ENCODE measurements around the gene FARS2.

The FARS2 gene

DNA sequence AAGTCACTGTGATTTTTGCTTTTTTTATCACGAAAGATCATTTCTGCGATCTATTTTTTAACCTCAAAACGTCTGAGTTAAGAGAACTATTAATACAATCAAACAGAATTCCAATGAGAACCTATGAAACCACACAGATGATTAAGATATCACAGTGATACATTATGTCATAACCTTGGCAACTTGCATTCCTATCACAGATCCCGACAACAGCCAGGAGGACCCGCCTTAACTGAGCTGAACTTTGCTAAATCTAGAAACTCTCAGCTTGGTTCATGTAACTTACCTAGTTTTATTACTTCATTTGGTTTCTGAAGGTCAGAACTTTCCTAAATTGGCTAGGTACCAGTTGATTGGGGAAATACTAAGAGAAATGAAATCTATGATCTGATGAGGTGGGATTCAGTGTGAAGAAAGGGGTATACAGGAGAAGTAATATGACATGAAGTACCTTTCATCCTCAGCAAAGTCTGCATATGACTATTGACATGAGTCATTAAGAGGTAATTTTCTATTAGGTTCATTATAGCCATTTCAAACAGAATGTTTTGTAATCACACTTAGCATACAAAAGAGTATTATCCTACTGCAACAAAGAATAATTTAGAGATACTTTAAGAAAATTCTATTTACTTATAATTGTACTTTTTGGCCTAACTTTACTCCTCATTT lies 11.7 kb upstream of the FARS2 start:
- DNase-seq (ENCODE audit: low spot score) (no peak), FAIRE-seq (no peak)

DNA sequence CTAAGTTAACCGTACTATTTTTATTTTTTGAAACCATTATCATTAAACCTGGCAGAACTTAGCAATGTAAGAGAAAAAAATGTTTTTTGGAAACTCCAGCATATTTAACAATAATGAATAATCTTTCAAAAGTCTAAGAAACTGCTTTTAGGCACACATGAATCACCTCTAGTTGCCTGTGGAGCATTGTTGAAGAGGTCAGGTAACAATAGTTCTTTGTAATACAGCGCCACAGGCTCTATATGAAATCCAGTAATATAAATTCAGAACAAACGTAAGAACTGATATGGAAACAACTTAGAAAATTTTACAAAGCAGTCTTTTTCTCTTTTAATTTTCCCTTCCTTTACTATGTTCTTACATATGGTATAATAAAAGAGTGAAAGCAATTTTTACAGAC lies 10.9 kb upstream of the FARS2 start:
- FAIRE-seq = no peak
- no peak for DNase-seq (ENCODE audit: low spot score)

DNA sequence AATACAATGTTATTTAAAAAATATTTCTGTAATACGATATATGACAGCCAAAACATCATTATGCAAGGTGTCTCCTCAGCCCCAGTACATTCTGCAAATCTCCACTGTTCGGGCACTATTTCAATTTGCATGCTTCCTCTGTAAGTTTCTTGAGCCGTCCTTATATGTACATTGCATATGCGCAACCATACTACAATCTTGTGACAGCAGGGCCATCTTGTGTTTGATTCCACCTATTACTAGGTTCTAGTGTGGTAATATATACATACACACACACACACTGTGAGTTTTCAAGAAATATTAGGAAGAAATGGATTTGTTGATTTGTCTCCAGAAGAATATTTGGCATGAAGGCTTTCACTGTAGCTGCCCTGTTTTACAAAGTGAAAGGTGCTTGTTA lies 10.4 kb upstream of the FARS2 start:
- FAIRE-seq (no peak), DNase-seq (ENCODE audit: low spot score) (no peak)

DNA sequence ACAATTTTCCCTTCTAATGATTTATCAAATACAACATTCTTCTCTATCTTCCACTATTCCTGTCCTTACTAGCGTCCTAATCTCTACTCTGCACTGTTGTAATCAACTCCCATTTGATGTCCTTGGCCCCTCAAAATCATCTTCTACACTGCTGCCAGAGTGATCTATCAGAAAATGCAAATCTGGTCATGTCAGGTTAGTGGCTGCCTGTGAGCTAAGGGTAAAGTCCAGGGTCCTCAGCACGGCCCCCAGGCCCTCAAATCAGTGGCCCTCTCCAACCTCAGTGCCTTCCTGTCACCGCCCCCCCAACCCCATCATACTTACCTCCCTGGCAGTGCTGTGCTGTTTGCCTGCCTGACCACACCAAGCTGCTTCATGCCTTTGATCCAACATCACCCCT lies 4.4 kb upstream of the FARS2 start:
- FAIRE-seq (no peak), DNase-seq (ENCODE audit: low spot score) (no peak)

DNA sequence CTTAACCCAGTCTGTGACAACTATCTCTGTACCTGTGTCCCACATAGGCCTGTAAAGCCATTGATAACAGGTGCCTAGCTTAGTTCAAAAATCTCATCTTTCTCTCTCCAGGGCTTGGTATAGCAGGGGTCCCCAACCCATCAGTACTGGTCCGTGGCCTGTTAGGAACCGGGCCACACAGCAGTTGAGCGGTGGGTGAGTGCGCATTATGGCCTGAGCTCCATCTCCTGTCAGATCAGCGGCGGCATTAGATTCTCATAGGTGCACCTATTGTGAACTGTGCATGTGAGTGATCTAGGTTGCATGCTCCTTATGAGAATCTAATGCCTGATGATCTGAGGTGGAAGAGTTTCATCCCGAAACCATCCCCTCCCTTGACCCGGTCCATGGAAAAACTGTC lies 3.9 kb upstream of the FARS2 start:
- no peak for FAIRE-seq

DNA sequence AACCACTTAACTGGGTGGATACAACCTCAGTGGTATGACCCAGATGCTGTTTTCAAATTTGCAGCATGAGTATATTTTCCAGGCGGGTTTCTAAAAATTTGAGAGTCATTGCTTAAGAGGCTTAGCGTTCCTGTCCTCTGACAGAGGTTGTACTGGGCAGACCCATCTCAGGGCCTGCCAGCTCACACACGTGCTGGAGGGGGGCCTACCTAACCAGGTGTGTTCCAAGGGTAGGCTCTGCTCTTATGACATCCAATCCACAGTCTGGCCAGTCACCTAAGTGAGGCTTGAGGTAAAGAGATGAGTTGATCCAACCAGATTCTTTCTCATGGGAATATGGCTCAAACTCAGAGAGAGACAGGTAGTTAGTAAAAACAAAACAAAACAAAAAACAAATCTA lies 1.9 kb upstream of the FARS2 start:
- no peak for FAIRE-seq
- DNase-seq (ENCODE audit: low spot score) = no peak

More for the DNA sequence above, 3.9 kb upstream of the FARS2 start:
- DNase-seq (ENCODE audit: low spot score) = no peak

DNA sequence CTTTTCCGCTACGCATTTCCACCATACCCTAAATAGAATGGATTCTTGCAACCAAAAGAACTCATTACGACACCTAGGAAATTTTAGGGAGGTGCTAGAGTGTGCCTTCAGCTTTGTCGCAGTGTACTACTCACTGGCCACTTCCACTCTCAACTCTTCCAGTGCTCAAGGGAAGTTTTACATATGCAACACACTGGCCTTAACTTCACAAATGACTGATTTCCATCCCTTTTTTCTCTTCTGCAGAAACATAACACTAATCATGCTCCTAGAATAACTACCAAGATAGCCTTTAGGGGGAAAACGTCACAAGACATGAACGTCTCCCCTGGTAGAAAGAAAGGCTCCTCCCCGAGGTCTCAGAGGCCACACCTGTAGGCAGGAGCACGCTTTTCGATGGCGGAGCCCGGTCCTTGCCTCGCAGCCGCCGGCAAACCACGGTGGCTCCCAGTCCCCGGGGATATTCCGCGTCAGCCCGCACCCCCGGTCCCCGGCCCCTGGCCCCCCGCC lies 1.1 kb upstream of the FARS2 start:
- no peak for FAIRE-seq

DNA sequence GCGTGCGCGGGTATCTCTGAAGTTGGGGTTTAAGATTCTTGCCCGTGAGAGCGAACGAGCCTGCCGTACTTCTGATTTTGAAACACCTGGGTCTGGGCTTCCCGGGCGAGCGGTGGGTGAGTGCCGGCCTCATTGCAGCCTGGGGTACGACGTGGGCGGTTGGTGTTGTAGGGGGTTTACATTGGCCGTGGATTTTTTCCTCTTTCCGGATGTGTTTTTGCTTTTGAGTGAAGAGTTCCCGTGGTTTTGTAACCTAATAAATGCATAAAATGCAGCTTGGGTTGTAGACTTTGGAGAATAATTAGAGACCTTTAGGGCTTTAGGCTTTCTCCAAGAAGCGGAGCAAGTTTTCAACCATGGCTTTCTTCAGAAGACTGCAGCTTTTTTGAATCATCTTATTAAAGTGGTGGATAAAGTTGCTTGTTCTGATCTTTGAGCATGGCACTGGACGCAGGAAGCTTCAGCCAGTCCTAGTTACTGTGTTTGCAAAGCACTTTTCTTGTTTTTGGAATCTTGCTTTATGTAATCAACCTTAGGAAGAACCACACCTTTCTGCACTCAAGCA lies 314 bp downstream of the FARS2 start:
- no peak for FAIRE-seq
- DNase-seq (ENCODE audit: low spot score) = no peak

More for the DNA sequence above, 1.1 kb upstream of the FARS2 start:
- peak; percentile 76 for DNase-seq (ENCODE audit: low spot score)

DNA sequence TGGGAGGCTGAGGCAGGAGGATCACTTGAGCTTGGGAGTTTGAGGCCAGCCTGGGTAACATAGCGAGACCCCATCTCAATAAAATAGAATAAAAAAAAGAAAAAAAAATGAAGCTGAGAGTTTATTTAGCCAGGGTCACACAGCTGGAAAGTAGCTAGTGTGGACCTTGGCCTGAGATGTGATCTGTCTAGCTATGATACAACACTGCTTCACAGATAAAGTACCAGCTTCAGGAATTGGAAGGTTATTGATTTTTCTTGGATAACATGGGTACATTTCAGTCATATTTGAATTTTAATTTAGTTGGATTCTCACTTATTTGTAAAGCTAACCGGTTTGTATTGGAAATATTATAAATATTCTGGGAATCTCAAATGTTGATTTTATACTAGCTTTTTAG lies 5.1 kb downstream of the FARS2 start:
- no peak for FAIRE-seq

DNA sequence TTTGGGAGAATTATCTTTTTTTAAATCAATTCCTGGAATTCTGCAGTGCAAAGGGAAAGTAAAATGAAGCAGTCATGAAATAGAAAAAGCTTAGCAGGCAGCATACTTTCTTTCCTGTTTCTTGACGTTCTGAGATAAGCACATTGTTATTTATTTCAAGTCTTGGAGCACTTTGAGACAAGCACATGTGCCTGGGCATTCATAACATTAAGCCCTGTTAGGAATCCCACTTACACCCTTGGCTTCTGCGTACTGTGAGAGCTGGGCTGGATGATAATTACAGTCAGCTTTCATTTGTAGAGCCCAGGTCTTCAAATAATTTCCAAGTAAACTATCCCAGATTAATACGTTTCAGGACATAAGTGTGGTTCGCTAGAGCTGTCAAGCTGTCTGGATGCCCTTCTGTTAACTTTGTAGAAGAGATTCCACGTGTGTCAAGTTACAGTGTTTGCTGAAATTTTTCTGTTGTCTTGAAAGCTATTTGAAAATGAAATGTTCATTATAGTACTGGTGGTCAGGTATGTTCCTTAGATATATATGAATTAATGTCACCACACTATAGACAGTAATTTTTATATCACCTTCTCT lies 8.9 kb downstream of the FARS2 start:
- DNase-seq (ENCODE audit: low spot score) (no peak), FAIRE-seq (no peak)

More for the DNA sequence above, 5.1 kb downstream of the FARS2 start:
- no peak for DNase-seq (ENCODE audit: low spot score)

DNA sequence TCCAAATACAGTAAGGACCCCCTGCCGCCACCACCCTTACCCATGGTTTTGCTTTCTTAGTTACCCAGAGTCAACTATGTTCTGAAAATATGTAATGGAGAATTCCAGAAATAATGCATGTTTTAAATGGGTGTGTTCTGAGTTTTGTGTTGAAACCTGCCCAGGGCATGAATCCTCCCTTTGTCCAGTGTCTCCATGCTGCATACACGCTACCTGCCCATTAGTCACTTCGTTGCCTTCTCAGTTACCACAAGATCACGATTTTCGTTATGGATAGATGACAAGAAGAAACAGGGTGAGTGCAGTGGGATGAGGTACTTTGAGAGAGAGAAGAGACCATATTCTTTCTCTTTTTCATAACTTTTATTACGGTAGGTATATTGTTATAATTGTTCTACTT lies 10.6 kb downstream of the FARS2 start:
- FAIRE-seq (no peak), DNase-seq (ENCODE audit: low spot score) (no peak)

DNA sequence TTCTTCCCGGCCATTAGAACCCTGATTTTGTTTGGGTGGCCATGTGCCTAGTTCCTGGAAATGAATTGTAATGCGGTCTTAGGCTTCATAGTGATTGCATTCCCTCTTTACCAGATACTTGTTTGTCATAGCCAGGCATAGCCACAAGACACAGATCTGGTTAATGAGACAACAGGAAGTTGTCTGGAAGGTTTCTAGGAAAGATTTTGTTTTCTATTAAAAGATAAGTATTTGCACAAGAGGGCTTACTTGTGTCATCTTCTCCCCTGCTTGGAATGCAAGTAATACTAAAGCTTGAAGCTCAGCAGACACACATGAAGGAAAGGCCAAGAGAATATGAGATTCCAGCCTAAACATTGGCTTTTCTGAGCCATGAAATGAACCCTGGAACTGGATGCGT lies 12.9 kb downstream of the FARS2 start:
- no peak for FAIRE-seq

DNA sequence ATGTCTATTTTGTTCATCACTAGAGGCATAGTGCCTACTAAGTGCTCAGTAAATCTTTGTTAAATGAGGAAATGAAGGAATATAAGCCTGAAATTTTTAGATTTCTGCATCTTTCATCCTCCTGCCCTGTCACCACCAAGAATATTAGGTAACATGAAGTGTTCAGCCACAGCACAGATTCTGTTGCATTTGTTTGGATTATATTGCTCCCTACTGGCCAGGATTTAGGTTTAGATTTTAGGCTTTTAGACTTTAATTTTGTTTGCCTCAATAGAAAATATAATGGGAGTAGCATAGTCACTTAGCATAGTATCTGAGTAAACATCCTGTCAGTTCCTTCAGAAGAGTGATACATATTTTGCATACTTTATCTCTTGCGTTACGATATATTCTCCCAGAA lies 14.2 kb downstream of the FARS2 start:
- DNase-seq (ENCODE audit: low spot score) = no peak
- FAIRE-seq = no peak

More for the DNA sequence above, 12.9 kb downstream of the FARS2 start:
- DNase-seq (ENCODE audit: low spot score) = no peak

DNA sequence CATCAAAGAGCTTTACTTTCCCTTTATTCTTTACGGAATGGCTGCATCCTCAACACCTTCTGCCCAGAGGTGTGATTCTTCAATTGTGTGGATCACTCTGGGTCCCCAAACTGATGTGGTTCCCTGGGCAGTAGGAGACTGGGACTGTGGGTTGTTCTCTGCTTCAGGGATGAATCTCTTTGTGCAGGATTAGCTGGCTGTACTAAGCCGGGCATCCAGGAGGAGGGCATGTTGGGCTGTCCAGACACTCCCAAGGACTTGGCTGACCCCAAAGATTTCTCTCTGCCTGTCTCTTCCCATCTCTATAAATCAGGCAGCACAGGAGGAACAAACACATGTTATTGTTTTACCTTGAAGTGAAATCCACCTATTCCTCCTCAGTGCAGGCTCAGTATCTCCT lies 15.3 kb downstream of the FARS2 start:
- DNase-seq (ENCODE audit: low spot score) = no peak
- no peak for FAIRE-seq

DNA sequence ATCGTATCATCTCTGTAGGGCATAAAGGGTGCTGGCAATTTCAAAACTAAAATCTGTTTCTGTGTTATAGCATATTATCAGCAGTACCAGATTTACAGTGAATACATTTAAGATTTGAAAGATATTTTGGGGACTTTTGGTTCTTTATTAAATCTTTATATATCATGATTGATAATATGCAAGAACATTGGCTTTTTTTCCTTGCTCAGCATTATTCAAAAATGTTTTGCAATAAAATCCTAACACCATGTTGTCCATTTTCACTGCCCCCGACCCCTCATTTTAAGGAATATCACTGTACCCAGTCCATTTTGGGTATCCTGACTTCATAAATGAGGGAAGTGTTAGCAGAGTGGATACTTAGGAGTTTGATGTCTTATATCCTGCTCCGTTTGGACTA lies 16.3 kb downstream of the FARS2 start:
- DNase-seq (ENCODE audit: low spot score) (no peak), FAIRE-seq (no peak)

DNA sequence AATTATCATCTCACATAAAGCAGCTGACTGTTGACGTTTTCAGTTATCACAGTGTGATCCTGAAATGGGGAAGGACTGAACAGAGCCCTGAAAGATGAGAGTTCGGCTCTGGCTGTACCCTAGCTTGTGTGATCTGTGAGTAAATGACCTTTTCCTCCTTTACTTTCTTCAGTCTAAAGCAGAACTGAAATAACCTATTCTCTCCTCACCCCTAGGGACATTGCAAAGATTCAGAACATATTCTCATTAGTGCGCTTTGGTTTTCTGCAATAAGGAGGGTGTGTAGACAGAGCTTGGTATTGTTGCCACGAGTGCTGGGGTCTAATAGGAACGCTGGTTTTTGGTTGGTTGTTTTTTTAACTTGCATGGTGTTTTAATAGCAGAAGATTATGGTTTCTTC lies 16.7 kb downstream of the FARS2 start:
- DNase-seq (ENCODE audit: low spot score) = no peak
- FAIRE-seq = no peak

DNA sequence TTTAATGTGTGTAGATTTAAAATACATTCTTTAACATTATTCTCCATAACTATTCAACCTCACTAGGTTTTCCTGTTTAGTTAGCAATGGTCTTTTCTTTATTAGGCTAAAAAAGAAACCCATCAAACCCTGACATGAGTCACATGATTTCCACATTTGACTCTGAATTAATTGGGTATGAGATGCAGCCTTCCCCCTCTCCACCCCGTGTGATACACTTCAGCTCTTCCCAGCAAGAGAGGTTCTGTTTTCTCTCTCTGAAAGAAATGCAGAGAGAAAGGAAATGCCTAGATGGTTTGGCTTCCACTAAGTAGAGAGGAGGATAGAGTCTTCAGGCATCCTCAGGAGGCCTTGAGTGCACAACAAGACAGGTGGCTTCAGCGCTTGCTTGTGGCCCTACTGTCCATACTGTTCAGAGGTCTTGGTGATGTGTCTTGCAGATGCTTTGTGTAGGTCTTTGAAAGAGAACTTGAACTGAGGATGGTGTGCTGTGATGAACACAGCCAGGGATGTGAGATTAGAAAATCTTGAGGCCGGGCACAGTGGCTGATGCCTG lies 17.3 kb downstream of the FARS2 start:
- DNase-seq (ENCODE audit: low spot score) (no peak), FAIRE-seq (no peak)

DNA sequence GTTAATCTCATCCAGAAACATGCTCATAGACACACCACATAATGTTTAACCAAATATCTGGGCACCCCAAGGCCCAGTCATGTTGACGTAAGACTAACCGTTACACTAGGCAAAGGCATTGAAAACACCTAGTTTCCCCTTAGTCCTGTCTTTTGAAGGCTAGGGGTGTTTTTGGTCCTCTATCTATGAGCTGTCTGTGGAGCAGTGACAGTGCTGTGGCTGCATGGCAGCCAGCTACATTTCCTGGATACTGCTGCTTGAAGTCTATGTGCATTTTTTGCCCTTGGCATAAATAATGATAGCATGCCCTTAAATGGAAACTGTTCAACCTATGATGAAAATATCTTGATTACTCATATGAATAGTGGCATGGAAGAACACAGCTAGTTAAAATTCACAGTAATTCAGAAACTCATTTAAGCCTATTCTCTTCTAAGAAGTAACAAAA lies 18.6 kb downstream of the FARS2 start:
- FAIRE-seq (no peak), DNase-seq (ENCODE audit: low spot score) (no peak)

DNA sequence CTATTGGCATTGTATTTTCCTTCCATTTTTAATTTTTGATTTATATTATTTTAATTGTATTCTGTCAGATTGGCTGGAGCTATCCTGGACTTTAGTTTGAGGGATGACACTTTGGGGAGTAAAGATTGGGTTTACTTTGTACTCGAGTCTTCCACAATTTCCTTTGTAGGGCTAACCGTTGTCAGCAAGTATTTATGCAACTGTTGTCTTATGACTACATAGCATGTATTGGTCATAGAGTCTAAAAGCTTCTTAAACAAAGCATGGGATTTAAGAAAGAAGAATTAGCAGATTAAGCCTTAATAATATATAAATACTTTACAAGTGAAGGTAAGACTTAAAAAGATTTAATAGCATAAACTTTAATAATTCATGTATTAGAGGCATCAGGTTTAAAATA lies 19.6 kb downstream of the FARS2 start:
- DNase-seq (ENCODE audit: low spot score) = no peak
- no peak for FAIRE-seq

DNA sequence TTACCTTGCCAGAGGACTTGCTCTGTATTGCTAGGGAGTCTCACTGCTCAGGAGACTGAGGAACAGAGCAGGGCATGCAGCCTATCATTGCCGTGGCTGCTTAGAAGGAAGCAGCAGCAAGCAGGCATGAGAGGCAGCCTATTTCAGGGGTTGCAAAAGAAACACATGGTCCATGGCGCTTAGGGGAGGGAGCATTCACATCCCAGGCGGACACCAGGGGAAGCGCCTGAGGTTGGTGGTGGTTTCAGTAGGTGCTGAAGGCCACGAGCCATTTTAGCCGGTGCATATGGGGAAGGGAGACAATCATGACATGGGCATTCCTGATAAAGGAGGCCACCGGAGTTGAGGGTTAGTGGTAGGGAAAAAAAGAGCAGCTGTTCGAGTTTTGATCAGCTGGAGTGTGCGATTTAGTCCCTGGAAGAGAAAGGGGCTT lies 20.9 kb downstream of the FARS2 start:
- FAIRE-seq = no peak

DNA sequence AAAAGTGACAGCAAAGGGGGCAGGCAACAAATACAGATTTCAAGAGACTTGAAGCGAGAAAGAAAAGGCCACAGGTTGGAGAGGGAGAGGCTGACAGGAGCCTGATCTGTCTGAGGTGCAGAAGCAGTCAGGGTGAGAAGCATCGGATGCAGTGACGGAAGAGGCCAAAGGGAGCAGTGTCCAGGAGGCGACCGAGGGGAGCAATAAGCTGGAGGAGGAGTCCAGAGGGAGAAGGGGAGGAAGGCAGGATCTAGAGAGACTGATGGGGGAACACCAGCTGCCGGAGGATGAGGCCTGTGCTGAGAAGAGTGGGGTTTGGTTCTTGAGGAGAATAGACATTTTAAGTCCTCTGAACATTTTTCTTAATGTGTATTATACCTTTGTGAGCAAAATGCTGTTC lies 23.8 kb downstream of the FARS2 start:
- FAIRE-seq = no peak
- no peak for DNase-seq (ENCODE audit: low spot score)

More for the DNA sequence above, 20.9 kb downstream of the FARS2 start:
- DNase-seq (ENCODE audit: low spot score) = no peak

DNA sequence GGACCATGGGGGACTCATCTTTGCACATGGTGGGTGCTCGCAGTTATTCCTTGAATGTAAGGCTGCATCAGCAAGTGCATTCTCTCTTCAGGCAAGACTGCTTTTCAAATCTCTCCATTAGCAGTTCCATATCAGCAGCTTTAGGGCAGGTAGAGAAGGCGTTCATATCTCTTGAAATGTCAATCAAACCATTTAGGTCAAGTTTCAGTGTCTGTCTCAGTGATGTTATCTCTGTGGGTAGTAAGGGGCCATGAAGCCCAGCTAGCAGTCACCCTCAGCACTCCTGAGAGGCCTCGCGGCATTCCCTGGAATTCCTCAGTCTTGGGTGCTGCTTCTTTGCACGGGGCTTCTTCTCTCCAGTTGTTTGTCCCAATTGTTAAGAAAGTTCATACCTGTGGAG lies 24.2 kb downstream of the FARS2 start:
- no peak for FAIRE-seq
- DNase-seq (ENCODE audit: low spot score) = no peak
